DND-41 (cell line): Measurements from ENCODE around the gene OSBPL3.

Source experiments
- CTCF ChIP-seq: IDR thresholded peaks from 2 replicates; pipeline ENCODE4 v1.5.1; 2012; ENCODE audit warnings: borderline replicate concordance, low read length, moderate library complexity, mild to moderate bottlenecking; ENCODE audit not compliant: poor library complexity, severe bottlenecking; ENCODE audit errors: extremely low read depth
- EZH2 ChIP-seq: IDR thresholded peaks from 3 replicates; pipeline ENCODE4 v1.6.1; 2012; ENCODE audit warnings: borderline replicate concordance, low read depth, mild to moderate bottlenecking, moderate library complexity, low read length, inconsistent platforms; ENCODE audit not compliant: severe bottlenecking

- TF ChIP-seq CTCF, result no peak
- TF ChIP-seq EZH2, result no peak
Measured at GRCh38 chr7:24939416-24939815, 40.6 kb downstream of the OSBPL3 start.
